ENCODE data around the gene LRRC15. TPM values are rescaled to one million over a fixed set of nuclear protein-coding genes. Genes with fewer than 3 reads are reported as not detected.

Gene LRRC15
- total RNA-seq, 1 experiment from 2014 or later, result 0.07 TPM

DNA sequence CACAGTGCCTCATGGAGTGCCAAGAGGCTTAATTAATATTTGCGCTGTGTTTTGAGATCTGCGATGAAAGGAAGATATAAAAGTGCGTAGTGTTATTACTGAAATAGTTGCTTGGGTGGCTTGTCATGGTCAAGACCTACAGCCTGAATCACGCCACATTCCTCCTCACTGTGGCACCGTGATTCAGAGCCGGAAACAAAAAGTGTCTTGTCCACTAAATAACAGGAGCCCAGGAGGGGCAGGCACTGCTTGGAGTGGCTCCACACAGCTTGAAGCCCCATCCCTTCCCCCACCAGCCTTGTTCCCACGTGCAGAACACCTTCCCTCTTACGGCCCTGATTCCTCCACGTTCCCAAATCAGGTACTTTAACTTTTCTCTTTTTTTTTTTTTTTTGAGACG, 1.2 kb upstream of the LRRC15 start (continued):
- TF ChIP-seq, protein P1, sequence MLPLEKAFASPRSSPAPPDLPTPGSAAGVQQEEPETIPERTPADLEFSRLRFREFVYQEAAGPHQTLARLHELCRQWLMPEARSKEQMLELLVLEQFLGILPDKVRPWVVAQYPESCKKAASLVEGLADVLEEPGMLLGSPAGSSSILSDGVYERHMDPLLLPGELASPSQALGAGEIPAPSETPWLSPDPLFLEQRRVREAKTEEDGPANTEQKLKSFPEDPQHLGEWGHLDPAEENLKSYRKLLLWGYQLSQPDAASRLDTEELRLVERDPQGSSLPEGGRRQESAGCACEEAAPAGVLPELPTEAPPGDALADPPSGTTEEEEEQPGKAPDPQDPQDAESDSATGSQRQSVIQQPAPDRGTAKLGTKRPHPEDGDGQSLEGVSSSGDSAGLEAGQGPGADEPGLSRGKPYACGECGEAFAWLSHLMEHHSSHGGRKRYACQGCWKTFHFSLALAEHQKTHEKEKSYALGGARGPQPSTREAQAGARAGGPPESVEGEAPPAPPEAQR (CRISPR knock-in tag; IDR thresholded peaks at IDR 0.05), result no peak
- TF ChIP-seq, protein P2, sequence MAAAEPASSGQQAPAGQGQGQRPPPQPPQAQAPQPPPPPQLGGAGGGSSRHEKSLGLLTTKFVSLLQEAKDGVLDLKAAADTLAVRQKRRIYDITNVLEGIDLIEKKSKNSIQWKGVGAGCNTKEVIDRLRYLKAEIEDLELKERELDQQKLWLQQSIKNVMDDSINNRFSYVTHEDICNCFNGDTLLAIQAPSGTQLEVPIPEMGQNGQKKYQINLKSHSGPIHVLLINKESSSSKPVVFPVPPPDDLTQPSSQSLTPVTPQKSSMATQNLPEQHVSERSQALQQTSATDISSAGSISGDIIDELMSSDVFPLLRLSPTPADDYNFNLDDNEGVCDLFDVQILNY (CRISPR knock-in tag; IDR thresholded peaks at IDR 0.05), result no peak
- TF ChIP-seq TP53 (CRISPR knock-in tag; IDR thresholded peaks at IDR 0.05), result no peak
- no peak for TF ChIP-seq ZNF121 (CRISPR knock-in tag; IDR thresholded peaks at IDR 0.05)

DNA sequence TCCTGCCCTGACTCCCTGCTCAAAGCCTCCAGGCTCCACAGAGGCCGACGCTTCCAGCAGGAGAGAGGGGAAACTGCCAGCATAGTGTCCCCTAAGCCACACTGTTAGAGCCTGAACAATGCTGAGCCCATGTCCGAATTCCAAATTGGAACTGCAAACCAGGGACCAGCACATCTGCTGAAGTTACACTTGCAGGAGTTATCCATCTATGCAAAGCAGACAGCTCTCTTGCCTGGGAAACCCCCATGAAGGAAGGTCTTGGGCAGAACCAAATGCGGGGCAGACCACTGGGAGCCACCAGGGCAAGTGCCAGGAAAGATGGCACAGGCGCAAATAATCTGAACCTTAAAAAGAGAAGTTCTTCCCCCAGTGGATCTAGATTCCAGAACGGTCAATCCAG, 625 bp downstream of the LRRC15 start:
- Mint-ChIP-seq H3K36me3 (no peaks in the 10 kb centered on the region), H3K9me3 (no peaks in the 10 kb centered on the region), H3K27ac (no peak overlapping the region), H3K4me3 (no peak overlapping the region), H3K27me3 (ENCODE audit: low read depth) (peaks cover 16% of the 10 kb centered on the region), H3K4me1 (peaks cover 25% of the 10 kb centered on the region)
- TF ChIP-seq, protein P3, sequence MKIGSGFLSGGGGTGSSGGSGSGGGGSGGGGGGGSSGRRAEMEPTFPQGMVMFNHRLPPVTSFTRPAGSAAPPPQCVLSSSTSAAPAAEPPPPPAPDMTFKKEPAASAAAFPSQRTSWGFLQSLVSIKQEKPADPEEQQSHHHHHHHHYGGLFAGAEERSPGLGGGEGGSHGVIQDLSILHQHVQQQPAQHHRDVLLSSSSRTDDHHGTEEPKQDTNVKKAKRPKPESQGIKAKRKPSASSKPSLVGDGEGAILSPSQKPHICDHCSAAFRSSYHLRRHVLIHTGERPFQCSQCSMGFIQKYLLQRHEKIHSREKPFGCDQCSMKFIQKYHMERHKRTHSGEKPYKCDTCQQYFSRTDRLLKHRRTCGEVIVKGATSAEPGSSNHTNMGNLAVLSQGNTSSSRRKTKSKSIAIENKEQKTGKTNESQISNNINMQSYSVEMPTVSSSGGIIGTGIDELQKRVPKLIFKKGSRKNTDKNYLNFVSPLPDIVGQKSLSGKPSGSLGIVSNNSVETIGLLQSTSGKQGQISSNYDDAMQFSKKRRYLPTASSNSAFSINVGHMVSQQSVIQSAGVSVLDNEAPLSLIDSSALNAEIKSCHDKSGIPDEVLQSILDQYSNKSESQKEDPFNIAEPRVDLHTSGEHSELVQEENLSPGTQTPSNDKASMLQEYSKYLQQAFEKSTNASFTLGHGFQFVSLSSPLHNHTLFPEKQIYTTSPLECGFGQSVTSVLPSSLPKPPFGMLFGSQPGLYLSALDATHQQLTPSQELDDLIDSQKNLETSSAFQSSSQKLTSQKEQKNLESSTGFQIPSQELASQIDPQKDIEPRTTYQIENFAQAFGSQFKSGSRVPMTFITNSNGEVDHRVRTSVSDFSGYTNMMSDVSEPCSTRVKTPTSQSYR (CRISPR knock-in tag; IDR thresholded peaks at IDR 0.05), result no peak
- TF ChIP-seq NFATC4 (CRISPR knock-in tag; IDR thresholded peaks at IDR 0.05), result no peak
- TF ChIP-seq FOXJ3 (CRISPR knock-in tag; IDR thresholded peaks at IDR 0.05; ENCODE audit: borderline replicate concordance), result no peak
- TF ChIP-seq ZNF219 (CRISPR knock-in tag; IDR thresholded peaks at IDR 0.05; ENCODE audit: borderline replicate concordance), result no peak
- TF ChIP-seq, protein P4, sequence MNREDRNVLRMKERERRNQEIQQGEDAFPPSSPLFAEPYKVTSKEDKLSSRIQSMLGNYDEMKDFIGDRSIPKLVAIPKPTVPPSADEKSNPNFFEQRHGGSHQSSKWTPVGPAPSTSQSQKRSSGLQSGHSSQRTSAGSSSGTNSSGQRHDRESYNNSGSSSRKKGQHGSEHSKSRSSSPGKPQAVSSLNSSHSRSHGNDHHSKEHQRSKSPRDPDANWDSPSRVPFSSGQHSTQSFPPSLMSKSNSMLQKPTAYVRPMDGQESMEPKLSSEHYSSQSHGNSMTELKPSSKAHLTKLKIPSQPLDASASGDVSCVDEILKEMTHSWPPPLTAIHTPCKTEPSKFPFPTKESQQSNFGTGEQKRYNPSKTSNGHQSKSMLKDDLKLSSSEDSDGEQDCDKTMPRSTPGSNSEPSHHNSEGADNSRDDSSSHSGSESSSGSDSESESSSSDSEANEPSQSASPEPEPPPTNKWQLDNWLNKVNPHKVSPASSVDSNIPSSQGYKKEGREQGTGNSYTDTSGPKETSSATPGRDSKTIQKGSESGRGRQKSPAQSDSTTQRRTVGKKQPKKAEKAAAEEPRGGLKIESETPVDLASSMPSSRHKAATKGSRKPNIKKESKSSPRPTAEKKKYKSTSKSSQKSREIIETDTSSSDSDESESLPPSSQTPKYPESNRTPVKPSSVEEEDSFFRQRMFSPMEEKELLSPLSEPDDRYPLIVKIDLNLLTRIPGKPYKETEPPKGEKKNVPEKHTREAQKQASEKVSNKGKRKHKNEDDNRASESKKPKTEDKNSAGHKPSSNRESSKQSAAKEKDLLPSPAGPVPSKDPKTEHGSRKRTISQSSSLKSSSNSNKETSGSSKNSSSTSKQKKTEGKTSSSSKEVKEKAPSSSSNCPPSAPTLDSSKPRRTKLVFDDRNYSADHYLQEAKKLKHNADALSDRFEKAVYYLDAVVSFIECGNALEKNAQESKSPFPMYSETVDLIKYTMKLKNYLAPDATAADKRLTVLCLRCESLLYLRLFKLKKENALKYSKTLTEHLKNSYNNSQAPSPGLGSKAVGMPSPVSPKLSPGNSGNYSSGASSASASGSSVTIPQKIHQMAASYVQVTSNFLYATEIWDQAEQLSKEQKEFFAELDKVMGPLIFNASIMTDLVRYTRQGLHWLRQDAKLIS (CRISPR knock-in tag; IDR thresholded peaks at IDR 0.05; ENCODE audit: borderline replicate concordance), result no peak
- ChIA-PET POLR2A (no interaction called here), CTCF (interaction anchor here (0.8 to 1.5 kb wide), 6 partner anchors 19 to 103 kb away, joined by 3 to 6 read pairs (median 4); no protein-coding TSS in a partner anchor)
- no peak for ATAC-seq
- DNase-seq (ENCODE audit: low spot score), result no peak

DNA sequence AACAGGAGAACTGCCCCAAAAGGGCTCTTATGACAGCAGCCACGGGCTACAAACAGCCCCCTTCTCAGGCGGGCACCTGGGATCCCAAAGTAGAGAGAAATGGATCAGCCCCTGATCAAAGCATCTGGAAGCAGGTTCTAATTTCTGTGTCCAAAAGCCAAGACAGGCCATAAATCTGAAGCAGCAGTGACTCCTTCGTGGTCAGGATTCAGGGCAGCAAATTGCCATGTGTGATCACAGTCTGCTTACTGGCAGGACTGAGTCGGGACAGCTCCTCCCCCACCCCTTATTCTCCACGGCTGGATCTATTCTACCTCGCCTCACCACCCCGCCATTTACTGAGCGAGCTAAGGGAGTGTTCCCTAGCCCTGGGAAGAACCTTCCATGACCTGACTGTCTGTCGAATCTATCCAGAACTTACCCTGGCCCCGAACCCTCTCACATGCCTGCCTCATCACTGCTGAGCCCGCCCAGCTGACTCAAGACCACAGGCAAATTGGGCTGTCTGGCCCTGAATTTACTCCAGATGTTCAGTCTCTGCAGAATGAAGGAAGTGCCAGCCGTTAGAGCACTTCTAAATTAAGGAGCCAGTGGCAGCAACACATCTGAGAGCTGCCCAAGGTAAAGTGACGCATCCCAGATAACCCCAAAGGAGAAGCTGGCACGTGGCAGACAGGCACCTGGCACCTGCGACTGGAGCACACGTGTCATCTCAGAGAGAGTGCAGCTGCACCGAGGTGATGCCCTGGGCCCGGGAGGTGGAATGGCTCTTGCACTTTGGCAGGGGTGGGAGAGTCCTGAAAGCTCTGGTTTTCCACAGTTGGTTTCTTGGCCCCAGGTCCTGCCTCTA, 1.3 kb downstream of the LRRC15 start:
- Mint-ChIP-seq H3K4me1 (peaks cover 24% of the 10 kb centered on the region), H3K27ac (no peak overlapping the region), H3K36me3 (no peaks in the 10 kb centered on the region), H3K4me3 (no peak overlapping the region), H3K27me3 (ENCODE audit: low read depth) (peaks cover 16% of the 10 kb centered on the region), H3K9me3 (no peaks in the 10 kb centered on the region)
- ATAC-seq (peak; percentile 10; the same call in 1 of the 2 replicates), DNase-seq (ENCODE audit: low spot score) (no peak)
- ChIA-PET POLR2A (no interaction called here), CTCF (interaction anchor here (0.9 to 1.5 kb wide), 3 partner anchors 24 to 104 kb away, joined by 3 to 4 read pairs (median 3); no protein-coding TSS in a partner anchor)
- TF ChIP-seq CREB1 (CRISPR knock-in tag; IDR thresholded peaks at IDR 0.05), result no peak
- TF ChIP-seq, protein P5, sequence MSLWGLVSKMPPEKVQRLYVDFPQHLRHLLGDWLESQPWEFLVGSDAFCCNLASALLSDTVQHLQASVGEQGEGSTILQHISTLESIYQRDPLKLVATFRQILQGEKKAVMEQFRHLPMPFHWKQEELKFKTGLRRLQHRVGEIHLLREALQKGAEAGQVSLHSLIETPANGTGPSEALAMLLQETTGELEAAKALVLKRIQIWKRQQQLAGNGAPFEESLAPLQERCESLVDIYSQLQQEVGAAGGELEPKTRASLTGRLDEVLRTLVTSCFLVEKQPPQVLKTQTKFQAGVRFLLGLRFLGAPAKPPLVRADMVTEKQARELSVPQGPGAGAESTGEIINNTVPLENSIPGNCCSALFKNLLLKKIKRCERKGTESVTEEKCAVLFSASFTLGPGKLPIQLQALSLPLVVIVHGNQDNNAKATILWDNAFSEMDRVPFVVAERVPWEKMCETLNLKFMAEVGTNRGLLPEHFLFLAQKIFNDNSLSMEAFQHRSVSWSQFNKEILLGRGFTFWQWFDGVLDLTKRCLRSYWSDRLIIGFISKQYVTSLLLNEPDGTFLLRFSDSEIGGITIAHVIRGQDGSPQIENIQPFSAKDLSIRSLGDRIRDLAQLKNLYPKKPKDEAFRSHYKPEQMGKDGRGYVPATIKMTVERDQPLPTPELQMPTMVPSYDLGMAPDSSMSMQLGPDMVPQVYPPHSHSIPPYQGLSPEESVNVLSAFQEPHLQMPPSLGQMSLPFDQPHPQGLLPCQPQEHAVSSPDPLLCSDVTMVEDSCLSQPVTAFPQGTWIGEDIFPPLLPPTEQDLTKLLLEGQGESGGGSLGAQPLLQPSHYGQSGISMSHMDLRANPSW (CRISPR knock-in tag; conservative IDR thresholded peaks at IDR 0.05; ENCODE audit: low read depth), result no peak
- TF ChIP-seq RELA (CRISPR knock-in tag; IDR thresholded peaks at IDR 0.05; ENCODE audit: borderline replicate concordance), result no peak
- no peak for TF ChIP-seq OVOL2 (CRISPR knock-in tag; IDR thresholded peaks at IDR 0.05; ENCODE audit: borderline replicate concordance)
- no peak for TF ChIP-seq NFYB (CRISPR knock-in tag; conservative IDR thresholded peaks at IDR 0.05; ENCODE audit: low read depth)
- no peak for TF ChIP-seq ZNF121 (CRISPR knock-in tag; IDR thresholded peaks at IDR 0.05)
- no peak for TF ChIP-seq RORB (CRISPR knock-in tag; IDR thresholded peaks at IDR 0.05)
- TF ChIP-seq, protein P6, sequence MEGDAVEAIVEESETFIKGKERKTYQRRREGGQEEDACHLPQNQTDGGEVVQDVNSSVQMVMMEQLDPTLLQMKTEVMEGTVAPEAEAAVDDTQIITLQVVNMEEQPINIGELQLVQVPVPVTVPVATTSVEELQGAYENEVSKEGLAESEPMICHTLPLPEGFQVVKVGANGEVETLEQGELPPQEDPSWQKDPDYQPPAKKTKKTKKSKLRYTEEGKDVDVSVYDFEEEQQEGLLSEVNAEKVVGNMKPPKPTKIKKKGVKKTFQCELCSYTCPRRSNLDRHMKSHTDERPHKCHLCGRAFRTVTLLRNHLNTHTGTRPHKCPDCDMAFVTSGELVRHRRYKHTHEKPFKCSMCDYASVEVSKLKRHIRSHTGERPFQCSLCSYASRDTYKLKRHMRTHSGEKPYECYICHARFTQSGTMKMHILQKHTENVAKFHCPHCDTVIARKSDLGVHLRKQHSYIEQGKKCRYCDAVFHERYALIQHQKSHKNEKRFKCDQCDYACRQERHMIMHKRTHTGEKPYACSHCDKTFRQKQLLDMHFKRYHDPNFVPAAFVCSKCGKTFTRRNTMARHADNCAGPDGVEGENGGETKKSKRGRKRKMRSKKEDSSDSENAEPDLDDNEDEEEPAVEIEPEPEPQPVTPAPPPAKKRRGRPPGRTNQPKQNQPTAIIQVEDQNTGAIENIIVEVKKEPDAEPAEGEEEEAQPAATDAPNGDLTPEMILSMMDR (IDR thresholded peaks at IDR 0.05), result no peak
- TF ChIP-seq FOXP1 (CRISPR knock-in tag; IDR thresholded peaks at IDR 0.05; ENCODE audit: borderline replicate concordance), result no peak

All from WTC11 (cell line).